Natural killer cell treated with Interleukin-12 subunit alpha and Interleukin-12 subunit beta and Interleukin-15 and Interleukin-18, amount 100 ng/mL, for 72 hours (primary cell): ENCODE results near the gene USP47. TPM values are rescaled to one million over a fixed set of nuclear protein-coding genes. Genes with fewer than 3 reads are reported as not detected.

ENCODE experiments used
- ATAC-seq, 2 donors: fragments of 150-1000 bp; cut with Tn5 transposase in 1 of 2; sonication (Bioruptor Pico), chemical (Tn5 transposase) in 1 of 2; 2 replicates each; pipeline ENCODE4 v1.10.0; 2021
- DNase-seq: peaks from one replicate; pipeline ENCODE4 v3.0.0; 2022; ENCODE audit warnings: low spot score
- H3K27ac Mint-ChIP-seq, 2 donors: 1 replicate in 1 of 2; 2 replicates in 1 of 2; pipeline ENCODE4 v1.8.0; 2022; ENCODE audit warnings: mixed read lengths in 2 of 2, mild to moderate bottlenecking in 1 of 2, moderate library complexity in 1 of 2
- H3K27me3 Mint-ChIP-seq, 2 donors: 1 replicate in 1 of 2; 2 replicates in 1 of 2; pipeline ENCODE4 v1.8.0; 2022; ENCODE audit warnings: mixed read lengths in 2 of 2
- H3K36me3 Mint-ChIP-seq: one replicate; pipeline ENCODE4 v1.8.0; 2022; ENCODE audit warnings: mixed read lengths
- H3K4me1 Mint-ChIP-seq, 2 donors: 1 replicate in 1 of 2; 2 replicates in 1 of 2; pipeline ENCODE4 v1.8.0; 2022; ENCODE audit warnings: low read depth in 2 of 2, mixed read lengths in 2 of 2, mild to moderate bottlenecking in 1 of 2
- H3K4me3 Mint-ChIP-seq: one replicate; pipeline ENCODE4 v1.8.0; 2022; ENCODE audit warnings: mixed read lengths
- H3K9me3 Mint-ChIP-seq: 2 replicates; pipeline ENCODE4 v1.8.0; 2022; ENCODE audit warnings: mixed read lengths
- total RNA-seq, 2 donors: library from RNA; stranded (reverse); gene quantifications; one replicate each; pipeline ENCODE4 v1.2.3, GENCODE V29; 2022

USP47 gene
- total RNA-seq, 2 donors from 2014 or later, result 61.7 to 61.8 TPM

GRCh38 chr11:11992257-11993212 is 150.8 kb downstream of the USP47 start:
- H3K4me3 Mint-ChIP-seq, result no peak overlapping the region
- no peaks in the 10 kb centered on the region for H3K36me3 Mint-ChIP-seq
- ATAC-seq, result no peak
- H3K27ac Mint-ChIP-seq, result no peak overlapping the region
- DNase-seq, result no peak
- no peaks in the 10 kb centered on the region for H3K9me3 Mint-ChIP-seq
- peaks cover 0 to 7% of the 10 kb centered on the region in 2 donors for H3K4me1 Mint-ChIP-seq
- peaks cover 0 to 20% of the 10 kb centered on the region in 2 donors for H3K27me3 Mint-ChIP-seq

DNA sequence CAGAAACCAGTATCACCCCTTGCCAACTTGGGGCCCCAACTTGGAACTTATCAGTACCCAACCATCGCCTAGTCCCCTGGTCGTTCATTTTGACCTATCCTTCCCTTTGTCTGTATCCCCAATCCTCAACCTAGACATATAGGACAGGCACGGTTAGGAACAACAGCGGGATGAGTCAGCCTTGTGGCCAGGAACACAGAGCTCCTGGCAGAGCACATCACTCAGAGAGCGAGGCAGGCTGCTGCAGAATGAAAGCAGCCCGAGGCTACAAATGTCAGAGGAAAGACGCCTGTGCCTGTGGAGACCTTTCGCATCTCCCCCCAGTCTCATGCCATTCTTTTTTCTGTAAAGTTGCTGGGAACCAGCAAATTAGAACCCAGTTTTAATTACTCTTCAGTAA is 152.1 kb downstream of the USP47 start:
- H3K27me3 Mint-ChIP-seq, result peaks cover 0 to 20% of the 10 kb centered on the region in 2 donors
- ATAC-seq (no peak), DNase-seq (no peak)
- peaks cover 7% of the 10 kb centered on the region in 2 donors for H3K4me1 Mint-ChIP-seq
- no peaks in the 10 kb centered on the region for H3K9me3 Mint-ChIP-seq
- H3K36me3 Mint-ChIP-seq, result no peaks in the 10 kb centered on the region
- no peak overlapping the region for H3K4me3 Mint-ChIP-seq
- H3K27ac Mint-ChIP-seq, result no peak overlapping the region

DNA sequence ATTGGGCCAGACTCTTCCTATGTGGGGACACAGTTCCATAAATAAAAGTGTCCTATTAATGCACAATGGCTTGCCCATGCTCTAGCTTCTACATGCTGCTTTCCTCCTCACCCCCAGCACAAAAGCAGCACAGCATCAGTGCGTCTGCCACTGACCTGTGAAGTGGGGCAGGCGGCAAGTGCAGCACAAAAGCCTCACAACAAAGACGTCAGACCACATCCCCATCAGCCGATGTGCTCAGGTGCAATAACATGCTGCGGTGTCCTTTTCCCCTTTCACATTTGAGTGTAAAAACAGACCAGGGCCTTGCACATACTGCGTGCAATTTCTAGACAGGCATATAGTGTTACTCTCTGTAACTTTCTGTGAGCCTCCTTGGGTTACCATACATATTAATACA is 153.8 kb downstream of the USP47 start:
- Mint-ChIP-seq H3K27ac (no peak overlapping the region), H3K4me1 (peaks cover 7% of the 10 kb centered on the region in 2 donors), H3K4me3 (no peak overlapping the region), H3K36me3 (no peaks in the 10 kb centered on the region), H3K27me3 (peaks cover 0 to 18% of the 10 kb centered on the region in 2 donors), H3K9me3 (no peaks in the 10 kb centered on the region)
- peak in 1 of 2 donors; percentile 34 for ATAC-seq
- no peak for DNase-seq

DNA sequence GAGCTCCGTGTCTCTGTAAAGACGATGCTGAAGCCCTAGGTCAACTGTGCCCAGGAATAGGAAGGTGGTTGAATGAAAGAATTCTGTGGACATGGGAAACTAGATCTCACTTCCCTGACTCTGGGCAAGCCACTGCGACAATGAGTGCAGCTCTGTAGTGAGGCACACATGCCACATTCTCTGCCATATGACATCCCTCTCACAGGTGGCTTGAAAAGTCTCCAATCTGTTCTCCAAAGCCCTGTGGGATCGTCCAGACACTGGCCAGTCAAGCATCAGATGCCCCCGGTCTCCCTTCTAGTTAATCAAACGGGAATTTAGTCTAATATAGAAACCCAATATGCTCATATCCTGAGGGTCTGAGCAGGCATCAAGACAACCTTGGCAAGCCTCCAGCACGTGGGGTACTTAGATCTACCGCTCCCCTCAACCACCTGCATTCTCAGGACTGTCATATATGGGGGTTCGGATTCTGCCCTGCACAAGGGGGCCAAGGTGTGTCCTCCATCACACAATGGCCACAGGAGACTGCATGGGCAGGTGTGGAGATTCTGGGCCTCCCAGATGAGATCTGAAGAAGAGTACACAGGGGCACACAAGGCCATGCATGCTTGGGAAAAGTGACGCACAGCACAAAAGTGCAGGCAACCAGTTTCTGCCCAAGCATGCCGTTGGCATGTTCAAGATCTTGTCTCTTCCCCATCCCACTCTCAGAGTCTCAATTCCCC is 154.7 kb downstream of the USP47 start:
- Mint-ChIP-seq H3K27ac (no peak overlapping the region), H3K27me3 (peaks cover 0 to 19% of the 10 kb centered on the region in 2 donors)

GRCh38 chr11:11997049-11997322 is 155.2 kb downstream of the USP47 start:
- H3K27me3 Mint-ChIP-seq, result peaks cover 0 to 16% of the 10 kb centered on the region in 2 donors
- no peak overlapping the region for H3K4me3 Mint-ChIP-seq
- DNase-seq (no peak), ATAC-seq (no peak)
- H3K36me3 Mint-ChIP-seq, result no peaks in the 10 kb centered on the region
- peaks cover 7% of the 10 kb centered on the region in 2 donors for H3K4me1 Mint-ChIP-seq
- H3K9me3 Mint-ChIP-seq, result no peaks in the 10 kb centered on the region
- H3K27ac Mint-ChIP-seq, result no peak overlapping the region

More for the DNA sequence above, 154.7 kb downstream of the USP47 start:
- H3K4me1 Mint-ChIP-seq, result peaks cover 7% of the 10 kb centered on the region in 2 donors
- no peak for DNase-seq
- no peak for ATAC-seq
- H3K9me3 Mint-ChIP-seq, result no peaks in the 10 kb centered on the region
- no peaks in the 10 kb centered on the region for H3K36me3 Mint-ChIP-seq
- no peak overlapping the region for H3K4me3 Mint-ChIP-seq

- peaks cover 4 to 15% of the 10 kb centered on the region in 2 donors for H3K27me3 Mint-ChIP-seq
- H3K36me3 Mint-ChIP-seq, result no peaks in the 10 kb centered on the region
- DNase-seq, result no peak
- H3K4me1 Mint-ChIP-seq, result peaks cover 7% of the 10 kb centered on the region in 2 donors
- ATAC-seq, result peak in 1 of 2 donors; percentile 68
- no peak overlapping the region for H3K27ac Mint-ChIP-seq
- no peaks in the 10 kb centered on the region for H3K9me3 Mint-ChIP-seq
- H3K4me3 Mint-ChIP-seq, result peak overlapping the region; percentile 45
Observed at GRCh38 chr11:11998091-11998781, 156.5 kb downstream of the USP47 start.

- Mint-ChIP-seq H3K27me3 (peaks cover 24 to 28% of the 10 kb centered on the region in 2 donors), H3K9me3 (no peaks in the 10 kb centered on the region), H3K36me3 (no peaks in the 10 kb centered on the region), H3K4me1 (peaks cover 5 to 7% of the 10 kb centered on the region in 2 donors), H3K4me3 (no peak overlapping the region), H3K27ac (no peak overlapping the region)
- no peak for DNase-seq
- ATAC-seq, result no peak
Observed at GRCh38 chr11:12001186-12001585, 159.4 kb downstream of the USP47 start.

GRCh38 chr11:12003336-12003735 is 161.6 kb downstream of the USP47 start:
- Mint-ChIP-seq H3K4me1 (peaks cover 4 to 5% of the 10 kb centered on the region in 2 donors), H3K4me3 (no peak overlapping the region), H3K9me3 (no peaks in the 10 kb centered on the region), H3K27ac (no peak overlapping the region), H3K27me3 (peaks cover 40 to 43% of the 10 kb centered on the region in 2 donors), H3K36me3 (no peaks in the 10 kb centered on the region)
- ATAC-seq (no peak), DNase-seq (no peak)

DNA sequence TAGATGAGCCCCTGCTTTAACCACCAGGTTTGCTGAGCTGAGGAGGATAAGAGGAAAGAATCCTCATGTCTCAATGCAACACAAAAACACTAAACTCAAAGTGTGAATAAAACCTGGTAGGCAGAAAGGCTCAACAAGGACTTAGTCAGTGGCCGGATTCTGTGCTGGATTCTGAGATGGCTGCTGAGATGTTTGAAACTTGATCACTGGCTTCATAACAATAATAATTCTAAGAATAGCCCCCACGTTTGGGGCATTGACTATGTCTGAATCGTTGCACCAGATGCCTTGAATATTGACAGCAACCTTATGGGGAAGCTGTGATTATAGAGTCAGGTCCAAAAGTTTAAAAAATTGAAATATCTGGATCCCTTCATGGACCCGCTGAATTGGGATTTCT is 162.0 kb downstream of the USP47 start:
- peaks cover 40 to 43% of the 10 kb centered on the region in 2 donors for H3K27me3 Mint-ChIP-seq
- H3K4me1 Mint-ChIP-seq, result peaks cover 0 to under 1% of the 10 kb centered on the region in 2 donors
- H3K27ac Mint-ChIP-seq, result no peak overlapping the region
- ATAC-seq (no peak), DNase-seq (no peak)
- H3K4me3 Mint-ChIP-seq, result no peak overlapping the region
- no peaks in the 10 kb centered on the region for H3K9me3 Mint-ChIP-seq
- H3K36me3 Mint-ChIP-seq, result no peaks in the 10 kb centered on the region

- H3K4me1 Mint-ChIP-seq, result peaks cover 0 to 4% of the 10 kb centered on the region in 2 donors
- no peak overlapping the region for H3K27ac Mint-ChIP-seq
- H3K36me3 Mint-ChIP-seq, result no peaks in the 10 kb centered on the region
- no peaks in the 10 kb centered on the region for H3K9me3 Mint-ChIP-seq
- ATAC-seq, result no peak
- no peak overlapping the region for H3K4me3 Mint-ChIP-seq
- DNase-seq, result no peak
- peaks cover 48 to 52% of the 10 kb centered on the region in 2 donors for H3K27me3 Mint-ChIP-seq
Observed at GRCh38 chr11:12005061-12005460, 163.3 kb downstream of the USP47 start.

DNA sequence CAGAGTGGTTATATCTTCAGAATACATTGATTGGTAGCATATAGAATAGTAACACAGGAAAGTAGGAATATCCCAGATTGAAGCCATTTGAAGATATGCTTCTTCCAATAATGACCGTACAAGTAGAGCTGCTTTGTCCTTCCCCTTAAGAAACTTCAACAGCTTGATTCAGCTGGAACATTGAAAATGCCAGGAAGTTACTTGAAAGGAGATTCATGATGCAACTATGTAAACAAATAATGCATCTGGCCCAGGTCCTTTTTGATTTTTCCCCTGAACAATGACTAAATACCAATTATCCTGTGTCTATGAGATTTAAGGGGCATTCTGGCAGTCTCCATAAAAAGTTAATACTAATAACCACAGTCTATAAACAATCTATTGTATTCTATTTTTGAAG is 163.7 kb downstream of the USP47 start:
- no peaks in the 10 kb centered on the region for H3K9me3 Mint-ChIP-seq
- ATAC-seq, result no peak
- peaks cover 0 to 4% of the 10 kb centered on the region in 2 donors for H3K4me1 Mint-ChIP-seq
- H3K36me3 Mint-ChIP-seq, result no peaks in the 10 kb centered on the region
- peaks cover 52 to 57% of the 10 kb centered on the region in 2 donors for H3K27me3 Mint-ChIP-seq
- H3K4me3 Mint-ChIP-seq, result no peak overlapping the region
- no peak overlapping the region for H3K27ac Mint-ChIP-seq
- DNase-seq, result no peak

DNA sequence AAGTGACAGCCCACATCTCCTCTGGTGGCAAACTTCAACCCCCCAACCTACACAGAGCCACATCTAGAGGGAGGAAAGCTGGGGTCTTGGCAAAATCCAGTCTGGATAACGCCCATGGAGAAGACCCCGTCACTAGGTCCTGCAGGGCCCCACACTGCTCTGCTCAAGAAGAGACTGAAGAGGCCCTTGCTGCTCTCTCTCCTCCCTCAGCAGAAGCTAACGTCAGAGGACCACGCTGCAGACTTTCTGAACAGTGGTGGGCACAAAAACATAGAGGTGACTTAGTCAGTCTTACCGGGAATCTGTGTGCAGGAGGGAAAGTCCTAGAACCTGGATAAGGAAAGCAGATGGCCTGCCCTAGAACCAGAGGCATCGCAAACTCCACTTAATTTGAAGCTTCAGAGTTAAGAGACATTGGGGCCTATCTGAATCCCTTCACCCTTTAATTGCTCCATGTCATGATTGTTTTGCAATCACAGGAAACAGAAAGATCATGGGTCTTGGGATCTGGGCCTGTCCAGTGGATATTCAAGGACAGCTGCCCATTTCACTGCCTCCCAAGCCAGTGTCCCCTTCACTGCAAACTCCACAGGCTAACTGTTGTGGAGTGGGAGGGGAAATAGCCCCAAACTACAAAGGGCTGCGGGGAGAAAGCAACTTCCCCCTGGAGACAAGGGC is 164.9 kb downstream of the USP47 start:
- H3K9me3 Mint-ChIP-seq, result no peaks in the 10 kb centered on the region
- no peak for DNase-seq
- H3K27ac Mint-ChIP-seq, result no peak overlapping the region
- H3K4me3 Mint-ChIP-seq, result no peak overlapping the region
- peak in 1 of 2 donors; percentile 8 for ATAC-seq
- peaks cover 0 to 4% of the 10 kb centered on the region in 2 donors for H3K4me1 Mint-ChIP-seq
- H3K27me3 Mint-ChIP-seq, result peaks cover 55 to 67% of the 10 kb centered on the region in 2 donors
- H3K36me3 Mint-ChIP-seq, result no peaks in the 10 kb centered on the region

DNA sequence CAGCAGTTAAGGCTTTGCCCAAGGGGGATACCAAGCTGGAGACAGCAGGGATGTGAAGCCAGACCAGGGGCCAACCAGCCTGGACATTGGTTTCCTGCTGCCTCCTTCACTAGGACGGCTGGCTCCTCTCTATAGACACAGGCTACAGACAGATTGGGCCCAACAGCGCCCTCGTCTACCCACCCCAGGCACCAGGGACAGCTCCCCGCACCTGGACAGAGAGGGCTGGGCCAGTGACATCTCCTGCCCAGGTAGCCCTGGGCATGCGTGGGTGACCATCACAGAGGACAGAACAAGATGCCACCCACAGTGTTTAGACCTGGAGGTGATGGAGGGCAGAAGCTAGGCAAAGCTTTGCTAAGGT is 165.4 kb downstream of the USP47 start:
- H3K27ac Mint-ChIP-seq, result no peak overlapping the region
- peaks cover 0 to 4% of the 10 kb centered on the region in 2 donors for H3K4me1 Mint-ChIP-seq
- H3K9me3 Mint-ChIP-seq, result no peaks in the 10 kb centered on the region
- DNase-seq (no peak), ATAC-seq (no peak)
- peaks cover 57 to 70% of the 10 kb centered on the region in 2 donors for H3K27me3 Mint-ChIP-seq
- H3K36me3 Mint-ChIP-seq, result no peaks in the 10 kb centered on the region
- no peak overlapping the region for H3K4me3 Mint-ChIP-seq
